SK-MEL-5 (cell line): Measurements from ENCODE around the gene AXIN2. TPM values are rescaled to one million over a fixed set of nuclear protein-coding genes. Genes with fewer than 3 reads are reported as not detected.

ENCODE experiments used
- DNase-seq: peaks from one replicate; pipeline ENCODE4 v3.0.0-alpha.2; 2016; ENCODE audit warnings: low read depth, low spot score
- in situ Hi-C: cut with HindIII; loops from 2 replicates; pipeline ENCODE4 v1.10.0; 2016; ENCODE audit warnings: low sequenced_read_pairs, high pct_unique_total_duplicates, low pct_unique_long_range_greater_than_20kb
- total RNA-seq: library from RNA; depleted of rRNA; stranded (reverse); fragments of >200 nt; shearing (Covaris generic); gene quantifications from 2 replicates; pipeline ENCODE4 v1.2.3, GENCODE V29; 2014

AXIN2 gene
- total RNA-seq, 1 experiment from 2014 or later = 2.0 TPM

DNA sequence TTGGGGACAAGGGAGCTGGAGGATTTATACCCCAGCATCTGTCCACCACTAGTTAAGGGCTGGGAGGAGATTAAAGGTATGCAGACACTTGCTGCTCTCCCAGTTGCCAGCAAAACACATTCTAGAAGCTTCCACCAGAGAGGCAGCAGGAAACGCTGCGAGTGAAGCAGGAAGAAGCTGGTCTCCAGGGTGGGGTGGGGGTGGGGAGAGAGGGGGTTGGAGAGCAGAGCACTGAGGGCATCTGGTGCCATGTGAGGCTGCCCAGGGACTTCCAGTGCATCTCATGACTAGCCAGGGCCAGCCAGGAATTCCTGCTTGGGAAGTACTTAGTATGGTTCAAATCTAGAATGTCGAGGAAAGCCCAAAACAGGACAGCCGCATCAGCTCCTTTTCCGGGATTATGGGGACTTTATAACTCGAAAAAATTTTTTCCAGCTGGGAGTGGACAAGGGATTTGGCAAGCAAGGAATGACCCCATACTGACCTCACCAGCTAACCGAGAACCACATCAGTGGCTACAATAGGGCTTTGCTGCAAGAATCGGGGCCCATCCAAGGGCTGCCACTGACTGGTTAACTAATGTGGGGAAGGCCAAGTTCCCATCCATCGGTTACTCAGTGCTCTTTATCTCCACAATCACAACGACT lies 26.2 kb upstream of the AXIN2 start:
- in situ Hi-C loops = no loop called here
- DNase-seq = no peak

GRCh38 chr17:65586899-65587298 lies 25.5 kb upstream of the AXIN2 start:
- in situ Hi-C loops = no loop called here
- DNase-seq = no peak

GRCh38 chr17:65584604-65585521 lies 23.4 kb upstream of the AXIN2 start:
- in situ Hi-C loops = no loop called here
- DNase-seq = no peak

DNA sequence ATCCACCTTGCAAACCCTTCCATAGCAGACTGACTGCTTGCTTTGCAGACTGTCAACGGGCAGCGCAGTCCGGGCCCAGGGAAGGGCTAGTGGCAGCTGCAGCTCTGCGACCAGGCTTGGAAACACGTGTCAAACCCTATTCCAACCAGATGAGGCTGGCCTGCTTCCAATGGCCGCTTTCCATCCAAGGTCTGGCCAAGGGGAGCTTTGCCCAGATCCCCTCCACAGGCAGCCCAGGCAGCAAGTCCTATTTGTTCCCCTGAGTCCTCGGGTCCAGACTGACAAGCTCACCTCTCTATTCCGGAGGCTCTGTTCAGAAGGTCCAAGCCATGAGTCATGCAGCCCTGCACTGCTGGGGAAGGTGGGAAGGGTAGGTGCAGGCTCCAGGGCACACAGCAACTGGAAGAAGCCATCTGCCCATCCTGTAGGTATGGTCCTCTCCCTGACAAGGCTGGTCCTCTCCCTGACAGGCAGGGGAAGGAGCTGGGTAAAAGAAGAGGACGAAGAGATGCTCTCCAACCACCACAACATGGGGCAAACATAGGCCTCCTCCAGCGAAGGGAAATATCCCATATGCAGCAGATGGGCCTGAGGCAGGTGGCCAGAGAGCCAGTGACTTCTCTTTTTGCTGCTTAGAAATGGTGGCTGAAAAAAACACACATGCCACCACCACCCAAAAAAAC lies 22.6 kb upstream of the AXIN2 start:
- in situ Hi-C loops = no loop called here
- DNase-seq = no peak

DNA sequence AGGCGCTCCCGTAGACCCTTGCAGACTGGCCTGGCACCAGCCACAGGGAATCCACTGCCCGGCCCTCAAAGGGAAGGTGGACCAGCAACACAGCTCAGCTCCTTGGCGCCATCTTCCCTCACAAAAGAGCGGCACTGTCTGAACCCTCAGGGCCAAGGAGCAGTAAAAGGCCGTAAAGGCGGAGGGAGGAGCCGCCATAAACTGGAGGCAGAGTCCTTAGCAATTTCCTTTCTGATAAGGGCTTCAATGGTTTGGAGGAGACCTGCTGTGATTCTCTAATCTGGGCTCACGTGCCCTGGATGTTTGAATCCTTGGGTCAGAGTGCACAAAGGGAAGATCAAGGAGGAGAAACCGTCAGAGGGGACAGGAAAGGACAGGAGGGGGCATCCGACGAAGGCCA lies 15.5 kb upstream of the AXIN2 start:
- in situ Hi-C loops = no loop called here
- no peak for DNase-seq

DNA sequence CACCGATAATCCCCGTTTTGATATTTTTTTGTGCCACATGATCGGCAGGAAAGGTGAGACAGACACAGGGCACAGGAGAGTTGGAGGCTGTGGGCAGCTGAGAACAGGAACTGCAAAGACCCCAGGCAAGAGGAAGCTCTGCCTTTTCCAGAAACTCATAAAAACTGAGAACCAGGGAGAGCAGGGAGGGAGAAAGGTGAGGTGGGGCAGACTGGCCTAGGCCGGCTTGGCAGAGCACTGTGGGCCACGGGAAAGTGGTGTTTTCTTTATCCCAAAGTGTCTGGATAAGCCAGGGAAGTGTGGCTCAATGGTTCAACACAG lies 11.8 kb upstream of the AXIN2 start:
- DNase-seq = no peak
- in situ Hi-C loops = no loop called here

GRCh38 chr17:65572581-65573281 lies 11.3 kb upstream of the AXIN2 start:
- no peak for DNase-seq
- in situ Hi-C loops = no loop called here

GRCh38 chr17:65572186-65572580 lies 10.7 kb upstream of the AXIN2 start:
- in situ Hi-C loops = no loop called here
- DNase-seq = no peak

GRCh38 chr17:65568918-65569317 lies 7.5 kb upstream of the AXIN2 start:
- DNase-seq = no peak
- in situ Hi-C loops = no loop called here

DNA sequence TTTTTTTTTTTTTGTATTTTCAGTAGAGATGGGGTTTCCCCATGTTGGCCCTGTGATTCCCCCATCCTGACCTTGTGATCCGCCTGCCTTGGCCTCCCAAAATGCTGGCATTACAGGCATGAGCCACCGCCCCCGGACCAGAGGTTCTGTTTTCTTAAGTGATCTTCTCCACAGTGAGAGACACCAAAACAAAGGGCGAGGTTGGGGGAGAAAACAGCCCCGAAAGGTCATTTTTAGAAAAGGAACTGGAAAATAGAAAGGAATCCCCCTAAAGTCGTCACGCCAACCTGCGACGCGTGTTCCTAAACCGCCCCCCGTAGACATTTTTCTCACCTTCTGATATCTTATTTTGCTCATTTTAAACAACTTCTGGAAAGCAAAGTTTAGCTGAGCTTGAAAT lies 6.1 kb upstream of the AXIN2 start:
- DNase-seq = no peak
- in situ Hi-C loops = no loop called here

DNA sequence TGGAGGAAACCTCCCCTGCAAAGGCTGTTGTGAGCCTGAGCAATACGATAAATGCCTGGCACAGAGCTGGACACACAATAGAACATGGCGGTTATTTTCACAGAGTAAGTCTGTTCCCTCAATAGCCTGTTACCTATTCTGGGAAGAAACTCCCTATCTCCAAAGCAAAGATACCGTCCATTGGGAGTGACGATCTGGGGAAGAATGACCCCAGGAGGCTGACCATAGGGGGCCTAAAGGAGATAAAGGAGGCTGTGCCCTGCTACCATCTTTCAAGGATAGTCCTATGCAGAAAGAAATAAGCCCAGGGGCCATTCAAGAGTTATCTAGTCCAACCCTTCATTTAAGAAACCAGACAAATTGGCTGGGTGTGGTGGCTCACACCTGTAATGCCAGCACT lies 4.1 kb upstream of the AXIN2 start:
- no peak for DNase-seq
- in situ Hi-C loops = no loop called here

DNA sequence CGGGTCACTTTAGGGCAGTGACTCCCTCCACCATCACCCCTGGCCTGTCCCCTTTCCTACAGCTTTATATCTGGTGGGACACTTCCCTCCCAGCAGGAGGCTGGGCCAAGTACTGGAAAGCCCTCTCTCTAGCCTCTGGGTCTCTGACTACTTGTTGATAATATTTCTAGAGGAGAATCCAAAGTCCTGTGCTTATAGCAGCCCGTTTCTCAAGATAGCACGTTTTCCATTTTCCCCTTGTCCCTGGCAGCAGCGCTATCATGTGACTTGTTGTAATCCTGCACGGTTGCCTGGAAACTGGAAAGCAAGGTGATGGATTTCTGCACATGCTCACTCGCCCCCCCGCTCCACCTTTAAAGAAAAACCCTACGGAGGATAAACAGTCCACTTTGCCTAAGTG lies 3.3 kb upstream of the AXIN2 start:
- peak; percentile 27 for DNase-seq
- in situ Hi-C loops = no loop called here

DNA sequence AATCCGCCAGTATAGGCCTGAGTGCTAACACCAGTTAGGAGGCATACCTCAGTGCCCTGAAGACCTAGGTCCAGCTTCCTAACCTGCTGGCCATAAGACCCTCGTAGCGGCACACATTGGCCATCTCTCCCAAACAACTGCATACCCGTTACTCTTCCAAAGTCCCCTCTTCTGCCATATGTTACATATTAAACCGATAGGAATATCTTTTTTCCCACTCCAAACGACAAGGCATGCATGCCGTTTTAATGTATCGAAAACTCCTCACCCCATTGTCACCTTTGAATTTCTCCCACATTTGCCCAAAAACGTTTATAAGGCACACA lies 721 bp upstream of the AXIN2 start:
- in situ Hi-C loops = no loop called here

GRCh38 chr17:65560628-65561451 lies 608 bp downstream of the AXIN2 start:
- in situ Hi-C loops = no loop called here
- DNase-seq = peak; percentile 91

More for the DNA sequence above, 721 bp upstream of the AXIN2 start:
- DNase-seq = no peak

- DNase-seq = no peak
- in situ Hi-C loops = no loop called here
Observed at GRCh38 chr17:65559804-65560627, 1.4 kb downstream of the AXIN2 start.

GRCh38 chr17:65559461-65559803 lies 2.0 kb downstream of the AXIN2 start:
- in situ Hi-C loops = no loop called here

More at GRCh38 chr17:65559461-65559803, 2.0 kb downstream of the AXIN2 start:
- no peak for DNase-seq
